DND-41 (cell line): Measurements from ENCODE around the gene NFATC2.

Experiments used
- CTCF ChIP-seq: IDR thresholded peaks from 2 replicates; pipeline ENCODE4 v1.5.1; 2012; ENCODE audit warnings: borderline replicate concordance, low read length, moderate library complexity, mild to moderate bottlenecking; ENCODE audit not compliant: poor library complexity, severe bottlenecking; ENCODE audit errors: extremely low read depth
- EZH2 ChIP-seq: IDR thresholded peaks from 3 replicates; pipeline ENCODE4 v1.6.1; 2012; ENCODE audit warnings: borderline replicate concordance, low read depth, mild to moderate bottlenecking, moderate library complexity, low read length, inconsistent platforms; ENCODE audit not compliant: severe bottlenecking

DNA sequence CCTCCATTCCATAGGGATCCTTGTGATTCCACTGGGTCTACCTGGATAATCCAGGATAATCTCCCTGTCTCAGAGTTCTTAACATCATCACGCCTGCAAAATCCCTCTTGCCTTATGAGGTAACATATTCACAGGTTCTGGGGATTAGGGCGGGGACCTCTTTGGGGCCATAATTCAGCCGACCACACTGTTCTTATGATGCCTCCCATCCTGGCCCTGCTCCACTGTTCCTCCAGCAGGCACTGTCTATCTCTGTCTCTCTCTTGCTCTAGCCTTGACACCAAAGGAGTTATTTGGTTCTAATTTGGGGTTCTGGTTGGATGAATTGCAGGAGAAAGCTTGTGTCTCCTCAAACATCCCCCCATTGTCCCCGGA lies 168.1 kb downstream of the NFATC2 start:
- TF ChIP-seq CTCF (no peak), EZH2 (no peak)
